Liver (tissue), 9 donors: Measurements from ENCODE around the gene KIF5A. TPM values are rescaled to one million over a fixed set of nuclear protein-coding genes. Genes with fewer than 3 reads are reported as not detected.
"Not testable (repeated sequence)": the region's sequence is repeated elsewhere in the genome, so short reads cannot be mapped to it uniquely, and the experiment has no call there.

Experiments
- DNase-seq: peaks from one replicate; pipeline ENCODE4 v3.0.0-alpha.2; 2017; ENCODE audit warnings: low spot score
- H3K27ac ChIP-seq, 2 donors: one replicate each; pipeline ENCODE4 v1.7.0; 2013; ENCODE audit warnings: inconsistent platforms in 2 of 2, low read length in 2 of 2, control low read depth in 1 of 2, low read depth in 1 of 2, mild to moderate bottlenecking in 1 of 2
- H3K27me3 ChIP-seq, 4 donors: one replicate each; pipeline versions ENCODE4 v1.6.1 to v1.7.0; 2013; ENCODE audit warnings: low read length in 3 of 4, inconsistent platforms in 1 of 4, mild to moderate bottlenecking in 1 of 4, moderate library complexity in 1 of 4; ENCODE audit not compliant: control insufficient read depth in 4 of 4, insufficient read depth in 4 of 4
- H3K36me3 ChIP-seq, 4 donors: one replicate each; pipeline versions ENCODE4 v1.6.1 to v1.7.0; 2013; ENCODE audit warnings: low read length in 3 of 4, mild to moderate bottlenecking in 3 of 4, low read depth in 1 of 4, moderate library complexity in 1 of 4; ENCODE audit not compliant: control insufficient read depth in 4 of 4, insufficient read depth in 3 of 4
- H3K4me1 ChIP-seq, 4 donors: one replicate each; pipeline versions ENCODE4 v1.6.1 to v1.7.0; 2013; ENCODE audit warnings: low read length in 3 of 4, mild to moderate bottlenecking in 3 of 4, moderate library complexity in 1 of 4; ENCODE audit not compliant: control insufficient read depth in 4 of 4, insufficient read depth in 4 of 4
- H3K4me3 ChIP-seq, 3 donors: one replicate each; pipeline versions ENCODE4 v1.6.1 to v1.7.0; 2013; ENCODE audit warnings: low read length in 3 of 3, control low read depth in 1 of 3, low read depth in 1 of 3, mild to moderate bottlenecking in 1 of 3
- H3K9ac ChIP-seq, 2 donors: one replicate each; pipeline ENCODE4 v1.7.0; 2013; ENCODE audit warnings: low read length in 2 of 2, mild to moderate bottlenecking in 2 of 2, moderate library complexity in 2 of 2, control low read depth in 1 of 2, low read depth in 1 of 2
- H3K9me3 ChIP-seq, 4 donors: one replicate each; pipeline versions ENCODE4 v1.6.1 to v1.7.0; 2013; ENCODE audit warnings: low read length in 3 of 4; ENCODE audit not compliant: control insufficient read depth in 4 of 4
- ATF3 ChIP-seq: IDR thresholded peaks from 2 replicates; pipeline ENCODE4 v1.6.1; 2016; ENCODE audit warnings: antibody characterized with exemption
- CTCF ChIP-seq: fragments of 150-350 bp; IDR thresholded peaks from 2 replicates; pipeline ENCODE4 v1.5.1; 2017; ENCODE audit warnings: improper control_type of control experiment, low read depth, low read length; ENCODE audit not compliant: missing input control
- FOXA2 ChIP-seq: IDR thresholded peaks from 2 replicates; pipeline ENCODE4 v1.6.1; 2016; ENCODE audit warnings: antibody characterized with exemption
- GABPA ChIP-seq, 2 donors: IDR thresholded peaks in 1 of 2; conservative IDR thresholded peaks in 1 of 2; 2 replicates each; pipeline ENCODE4 v1.6.1; 2016; ENCODE audit warnings: antibody characterized with exemption in 2 of 2, mild to moderate bottlenecking in 1 of 2, moderate library complexity in 1 of 2
- HNF4A ChIP-seq, 2 donors: conservative IDR thresholded peaks; 2 replicates each; pipeline ENCODE4 v1.6.1; 2016; ENCODE audit warnings: antibody characterized with exemption in 2 of 2, mild to moderate bottlenecking in 2 of 2
- HNF4G ChIP-seq: IDR thresholded peaks from 2 replicates; pipeline ENCODE4 v1.6.1; 2016; ENCODE audit warnings: antibody characterized with exemption
- JUND ChIP-seq, 2 donors: IDR thresholded peaks; 2 replicates each; pipeline ENCODE4 v1.6.1; 2016; ENCODE audit warnings: antibody characterized with exemption in 2 of 2
- MAX ChIP-seq: IDR thresholded peaks from 2 replicates; pipeline ENCODE4 v1.6.1; 2016; ENCODE audit warnings: antibody characterized with exemption
- NR2F2 ChIP-seq: IDR thresholded peaks from 2 replicates; pipeline ENCODE4 v1.6.1; 2016; ENCODE audit warnings: antibody characterized with exemption
- RAD21 ChIP-seq, 2 donors: IDR thresholded peaks; 2 replicates each; pipeline ENCODE4 v1.6.1; 2016; ENCODE audit warnings: antibody characterized with exemption in 2 of 2, mild to moderate bottlenecking in 2 of 2
- REST ChIP-seq: IDR thresholded peaks from 2 replicates; pipeline ENCODE4 v1.6.1; 2016; ENCODE audit warnings: antibody characterized with exemption, mild to moderate bottlenecking
- RXRA ChIP-seq, 2 donors: IDR thresholded peaks; 2 replicates each; pipeline ENCODE4 v1.6.1; 2017 to 2018; ENCODE audit warnings: antibody characterized with exemption in 2 of 2, mild to moderate bottlenecking in 1 of 2
- SP1 ChIP-seq: IDR thresholded peaks from 2 replicates; pipeline ENCODE4 v1.6.1; 2018; ENCODE audit warnings: antibody characterized with exemption, mild to moderate bottlenecking
- TAF1 ChIP-seq: conservative IDR thresholded peaks from 2 replicates; pipeline ENCODE4 v1.6.1; 2016; ENCODE audit warnings: antibody characterized with exemption, mild to moderate bottlenecking
- YY1 ChIP-seq: IDR thresholded peaks from 2 replicates; pipeline ENCODE4 v1.6.1; 2016; ENCODE audit warnings: antibody characterized with exemption, mild to moderate bottlenecking
- ZBTB33 ChIP-seq: IDR thresholded peaks from 2 replicates; pipeline ENCODE4 v1.6.1; 2016; ENCODE audit warnings: antibody characterized with exemption
- WGBS: extraction: QIAGEN DNeasy Blood & Tissue Kit; methylation state at CpG from one replicate; pipeline ENCODE4 v1.1.7; 2013; 5-methylcytosine and 5-hydroxymethylcytosine counted together
- polyA plus RNA-seq, 2 donors: library from polyadenylated mRNA; stranded (reverse) in 1 of 2; unstranded in 1 of 2; fragments of 200-250 nt in 1 of 2; fragments of >200 nt in 1 of 2; fragmentation: Nextera tagmentation in 1 of 2; extraction: Ambion mirVana in 1 of 2; gene quantifications; one replicate each; pipeline versions ENCODE4 v1.2.1 to v1.2.3, GENCODE V29; 2013 to 2015
- total RNA-seq, 2 donors: library from RNA; depleted of rRNA; stranded (reverse); fragments of >200 nt; gene quantifications; one replicate each; pipeline ENCODE4 v1.2.3, GENCODE V29; 2014
- donor health status: healthy.
- donor health status: healthy.
- donor health status: healthy.
- donor health status: healthy.
- donor health status: healthy.

KIF5A gene
- total and polyA plus RNA-seq, 4 donors, result 0.01 to 0.42 TPM; not detected in 2

GRCh38 chr12:57568838-57569237, 19.0 kb downstream of the KIF5A start:
- H3K9me3 ChIP-seq, result no peaks in the 10 kb centered on the region
- TF ChIP-seq NR2F2, result no peak
- TF ChIP-seq JUND (IDR thresholded peaks at IDR 0.05), result no peak
- no peak for TF ChIP-seq YY1
- no peak for TF ChIP-seq HNF4G
- no peak for TF ChIP-seq CTCF
- no peak for TF ChIP-seq MAX
- TF ChIP-seq TAF1, result no peak
- TF ChIP-seq RXRA (IDR thresholded peaks at IDR 0.05), result no peak
- no peak for TF ChIP-seq GABPA (IDR thresholded peaks at IDR 0.05 in 1 of 2, conservative IDR thresholded peaks at IDR 0.05 in 1 of 2)
- TF ChIP-seq REST, result no peak
- no peak for TF ChIP-seq ZBTB33
- TF ChIP-seq RAD21 (IDR thresholded peaks at IDR 0.05), result no peak
- TF ChIP-seq ATF3, result no peak
- TF ChIP-seq HNF4A (conservative IDR thresholded peaks at IDR 0.05), result no peak
- TF ChIP-seq SP1, result no peak
- no peak overlapping the region for H3K4me3 ChIP-seq
- no peak overlapping the region for H3K27ac ChIP-seq
- no peaks in the 10 kb centered on the region for H3K36me3 ChIP-seq
- H3K4me1 ChIP-seq, result no peaks in the 10 kb centered on the region
- peaks cover 0 to 10% (median 0%) of the 10 kb centered on the region in 4 donors for H3K27me3 ChIP-seq
- H3K9ac ChIP-seq, result no peak overlapping the region
- DNase-seq, result no peak
- 72% methylated on average over 6 of the region's 6 CpGs for WGBS

- H3K4me1 ChIP-seq, result no peaks in the 10 kb centered on the region
- WGBS, result 86% methylated on average over 18 of the region's 18 CpGs
- H3K9ac ChIP-seq, result no peak overlapping the region
- TF ChIP-seq JUND (IDR thresholded peaks at IDR 0.05) (no peak), MAX (no peak), FOXA2 (no peak), CTCF (no peak), NR2F2 (no peak), RXRA (IDR thresholded peaks at IDR 0.05) (no peak)
- H3K36me3 ChIP-seq, result no peaks in the 10 kb centered on the region
- no peak for DNase-seq
- H3K9me3 ChIP-seq, result no peaks in the 10 kb centered on the region
- H3K4me3 ChIP-seq, result no peak overlapping the region
- peaks cover 0 to 7% (median 0%) of the 10 kb centered on the region in 4 donors for H3K27me3 ChIP-seq
- no peak overlapping the region for H3K27ac ChIP-seq
Measured at GRCh38 chr12:57569858-57570257, 20.0 kb downstream of the KIF5A start.

- not testable (repeated sequence) for H3K4me1 ChIP-seq, DNase-seq, H3K4me3 ChIP-seq, H3K9ac ChIP-seq, H3K9me3 ChIP-seq, H3K36me3 ChIP-seq, H3K27ac ChIP-seq, H3K27me3 ChIP-seq
- 80% methylated on average over 13 of the region's 13 CpGs for WGBS
Measured at GRCh38 chr12:57570438-57570837, 20.6 kb downstream of the KIF5A start.
